Naive B cell (primary cell): ENCODE results near the gene PAN3. TPM values are rescaled to one million over a fixed set of nuclear protein-coding genes. Genes with fewer than 3 reads are reported as not detected.
A peak's percentile ranks its signal among the peaks of the same experiment; 100 is the strongest.

Experiments used
- ATAC-seq, 2 donors: fragments of 150-1000 bp; cut with Tn5 transposase; 2 replicates each; pipeline ENCODE4 v1.10.0; 2021; ENCODE audit warnings: low read depth in 2 of 2, mild to moderate bottlenecking in 2 of 2, moderate library complexity in 2 of 2
- DNase-seq: peaks from one replicate; pipeline ENCODE4 v3.0.0; 2022
- H3K27ac Mint-ChIP-seq, 6 donors: one replicate each; pipeline ENCODE4 v1.8.0; 2020 to 2022; ENCODE audit warnings: mild to moderate bottlenecking in 6 of 6, mixed read lengths in 6 of 6, moderate library complexity in 5 of 6, inconsistent platforms in 2 of 6
- H3K27me3 Mint-ChIP-seq, 3 donors: one replicate each; pipeline ENCODE4 v1.8.0; 2021 to 2022; ENCODE audit warnings: mixed read lengths in 3 of 3, mild to moderate bottlenecking in 1 of 3
- H3K36me3 Mint-ChIP-seq, 2 donors: one replicate each; pipeline ENCODE4 v1.8.0; 2020 to 2022; ENCODE audit warnings: mixed read lengths in 2 of 2, inconsistent platforms in 1 of 2, mild to moderate bottlenecking in 1 of 2
- H3K4me1 Mint-ChIP-seq, 3 donors: one replicate each; pipeline ENCODE4 v1.8.0; 2020 to 2022; ENCODE audit warnings: mixed read lengths in 3 of 3, inconsistent platforms in 1 of 3, mild to moderate bottlenecking in 1 of 3, moderate library complexity in 1 of 3
- H3K4me3 Mint-ChIP-seq, 8 donors: one replicate each; pipeline ENCODE4 v1.8.0; 2020 to 2022; ENCODE audit warnings: mild to moderate bottlenecking in 8 of 8, mixed read lengths in 8 of 8, moderate library complexity in 8 of 8, inconsistent platforms in 2 of 8
- H3K9me3 Mint-ChIP-seq, 7 donors: one replicate each; pipeline ENCODE4 v1.8.0; 2020 to 2022; ENCODE audit warnings: mixed read lengths in 7 of 7, mild to moderate bottlenecking in 5 of 7, inconsistent platforms in 2 of 7, moderate library complexity in 1 of 7
- polyA plus RNA-seq, 6 donors: library from polyadenylated mRNA; unstranded; fragments of 300-500 nt; fragmentation: Illumina TruSeq; gene quantifications; one replicate each; pipeline ENCODE4 v1.2.3, GENCODE V29; 2021; ENCODE audit warnings: low read depth in 6 of 6

Gene PAN3
- polyA plus RNA-seq, 6 donors from 2014 or later, result 6.3 to 11.2 (median 7.5) TPM

GRCh38 chr13:28344163-28344562 is 205.8 kb downstream of the PAN3 start:
- DNase-seq, result no peak

More at GRCh38 chr13:28344163-28344562, 205.8 kb downstream of the PAN3 start:
- Mint-ChIP-seq H3K9me3 (peaks cover 0 to 2% (median 0%) of the 10 kb centered on the region in 7 donors), H3K4me3 (no peak overlapping the region), H3K4me1 (peaks cover 3 to 4% (median 3%) of the 10 kb centered on the region in 3 donors), H3K36me3 (peaks cover 10 to 13% of the 10 kb centered on the region in 2 donors), H3K27me3 (peaks cover 0 to 9% (median 0%) of the 10 kb centered on the region in 3 donors), H3K27ac (peak overlapping the region in 4 of 6 donors; percentile 28 to 86 (median 64))
- no peak for ATAC-seq

Other genes starting within 250 kb of the PAN3 start
- gene PDX1, start 218.5 kb upstream of the PAN3 start, polyA plus RNA-seq, result not detected
- not detected for gene CDX2, start 169.2 kb upstream of the PAN3 start, polyA plus RNA-seq
- not detected for gene URAD, start 149.9 kb upstream of the PAN3 start, polyA plus RNA-seq
- gene FLT3, start 38.0 kb upstream of the PAN3 start, polyA plus RNA-seq, result under 1 TPM in 3 of 6 donors, not detected in 3; 0.08 to 0.47 (median 0.36) TPM